ENCODE measurements around the gene HNRNPDL. TPM values are rescaled to one million over a fixed set of nuclear protein-coding genes. Genes with fewer than 3 reads are reported as not detected.

HNRNPDL gene
- polyA plus RNA-seq, 3 donors: 89.8 to 294 (median 112) TPM

- Mint-ChIP-seq H3K27ac (peak overlapping the region; percentile 96 to 99 (median 98)), H3K4me1 (peaks cover 44% of the 10 kb centered on the region), H3K9me3 (peaks cover 0 to 2% (median 0%) of the 10 kb centered on the region in 7 donors), H3K36me3 (peaks cover 37 to 47% of the 10 kb centered on the region in 2 donors), H3K4me3 (peak overlapping the region; percentile 99), H3K27me3 (ENCODE audit: low read depth in 3 of 3) (no peaks in the 10 kb centered on the region)
- H3K9me3 ChIP-seq (replicated peaks in 1 of 2; ENCODE audit: control insufficient read depth in 1 of 2, insufficient read depth in 1 of 2, low read length in 2 of 2): no peaks in the 10 kb centered on the region
- peak overlapping the region; percentile 90 to 99 for H3K27ac ChIP-seq (ENCODE audit: low read depth in 1 of 2, low read length in 2 of 2)
- H2AFZ ChIP-seq (ENCODE audit: insufficient read depth, low read depth, low read length, poor library complexity, severe bottlenecking): peak overlapping the region; percentile 97
- H3K27me3 ChIP-seq (ENCODE audit: control insufficient read depth in 2 of 2, insufficient read depth in 2 of 2, low read length in 2 of 2): no peaks in the 10 kb centered on the region
- peaks cover 83% of the 10 kb centered on the region for H3K79me2 ChIP-seq (ENCODE audit: insufficient read depth, low read length)
- H4K20me1 ChIP-seq (ENCODE audit: insufficient read depth, low read length): peaks cover 52% of the 10 kb centered on the region
- H3K36me3 ChIP-seq (replicated peaks in 1 of 2; ENCODE audit: control insufficient read depth in 1 of 2, insufficient read depth in 2 of 2, low read length in 2 of 2): peaks cover 29 to 39% of the 10 kb centered on the region in 2 donors
- peak overlapping the region; percentile 57 to 98 (median 80) for H3K4me3 ChIP-seq (replicated peaks in 1 of 3; ENCODE audit: low read depth in 2 of 3, low read length in 3 of 3)
- peak overlapping the region; percentile 95 for H3K9ac ChIP-seq (ENCODE audit: insufficient read depth, low read length, poor library complexity, severe bottlenecking)
- peak; percentile 90 to 94 (median 92) for DNase-seq
- H3K4me2 ChIP-seq (replicated peaks; ENCODE audit: extremely low read depth, low read length, poor library complexity, severe bottlenecking): peak overlapping the region; percentile 99
- intact Hi-C loops (cut with micrococcal nuclease): loop anchor here (2.0 to 5.0 kb wide), 2 partner anchors 54 to 142 kb away; no protein-coding TSS in a partner anchor
- H3K4me1 ChIP-seq (ENCODE audit: control insufficient read depth in 1 of 2, insufficient read depth in 2 of 2, low read length in 2 of 2): peaks cover 19 to 39% of the 10 kb centered on the region in 2 donors
- TF ChIP-seq, protein P1, sequence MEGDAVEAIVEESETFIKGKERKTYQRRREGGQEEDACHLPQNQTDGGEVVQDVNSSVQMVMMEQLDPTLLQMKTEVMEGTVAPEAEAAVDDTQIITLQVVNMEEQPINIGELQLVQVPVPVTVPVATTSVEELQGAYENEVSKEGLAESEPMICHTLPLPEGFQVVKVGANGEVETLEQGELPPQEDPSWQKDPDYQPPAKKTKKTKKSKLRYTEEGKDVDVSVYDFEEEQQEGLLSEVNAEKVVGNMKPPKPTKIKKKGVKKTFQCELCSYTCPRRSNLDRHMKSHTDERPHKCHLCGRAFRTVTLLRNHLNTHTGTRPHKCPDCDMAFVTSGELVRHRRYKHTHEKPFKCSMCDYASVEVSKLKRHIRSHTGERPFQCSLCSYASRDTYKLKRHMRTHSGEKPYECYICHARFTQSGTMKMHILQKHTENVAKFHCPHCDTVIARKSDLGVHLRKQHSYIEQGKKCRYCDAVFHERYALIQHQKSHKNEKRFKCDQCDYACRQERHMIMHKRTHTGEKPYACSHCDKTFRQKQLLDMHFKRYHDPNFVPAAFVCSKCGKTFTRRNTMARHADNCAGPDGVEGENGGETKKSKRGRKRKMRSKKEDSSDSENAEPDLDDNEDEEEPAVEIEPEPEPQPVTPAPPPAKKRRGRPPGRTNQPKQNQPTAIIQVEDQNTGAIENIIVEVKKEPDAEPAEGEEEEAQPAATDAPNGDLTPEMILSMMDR (IDR thresholded peaks at IDR 0.05): peak; percentile 98
- WGBS (ENCODE audit: insufficient coverage): under 1% methylated on average over 67 of the region's 83 CpGs
Measured at GRCh38 chr4:82428969-82429727, 1.1 kb downstream of the HNRNPDL start.

- Histone ChIP-seq H3K36me3 (replicated peaks in 1 of 2; ENCODE audit: control insufficient read depth in 1 of 2, insufficient read depth in 2 of 2, low read length in 2 of 2) (peaks cover 35 to 45% of the 10 kb centered on the region in 2 donors), H3K9me3 (replicated peaks in 1 of 2; ENCODE audit: control insufficient read depth in 1 of 2, insufficient read depth in 1 of 2, low read length in 2 of 2) (no peaks in the 10 kb centered on the region), H4K20me1 (ENCODE audit: insufficient read depth, low read length) (peaks cover 58% of the 10 kb centered on the region), H3K4me1 (ENCODE audit: control insufficient read depth in 1 of 2, insufficient read depth in 2 of 2, low read length in 2 of 2) (peaks cover 19 to 39% of the 10 kb centered on the region in 2 donors), H2AFZ (ENCODE audit: insufficient read depth, low read depth, low read length, poor library complexity, severe bottlenecking) (peak overlapping the region; percentile 97), H3K4me3 (replicated peaks in 1 of 3; ENCODE audit: low read depth in 2 of 3, low read length in 3 of 3) (peak overlapping the region; percentile 57 to 98 (median 80)), H3K4me2 (replicated peaks; ENCODE audit: extremely low read depth, low read length, poor library complexity, severe bottlenecking) (peak overlapping the region; percentile 99), H3K79me2 (ENCODE audit: insufficient read depth, low read length) (peaks cover 77% of the 10 kb centered on the region), H3K27me3 (ENCODE audit: control insufficient read depth in 2 of 2, insufficient read depth in 2 of 2, low read length in 2 of 2) (no peaks in the 10 kb centered on the region), H3K9ac (ENCODE audit: insufficient read depth, low read length, poor library complexity, severe bottlenecking) (peak overlapping the region; percentile 95), H3K27ac (ENCODE audit: low read depth in 1 of 2, low read length in 2 of 2) (peak overlapping the region; percentile 90 to 99)
- peaks cover 41% of the 10 kb centered on the region for H3K4me1 Mint-ChIP-seq
- H3K27me3 Mint-ChIP-seq (ENCODE audit: low read depth in 3 of 3): no peaks in the 10 kb centered on the region
- DNase-seq: no peak
- intact Hi-C loops (cut with micrococcal nuclease): loop anchor here (2.0 to 5.0 kb wide), 2 partner anchors 54 to 141 kb away; no protein-coding TSS in a partner anchor
- H3K9me3 Mint-ChIP-seq: peaks cover 0 to 2% (median 0%) of the 10 kb centered on the region in 7 donors
- 0% methylated on average over 14 of the region's 14 CpGs for WGBS (ENCODE audit: insufficient coverage)
- H3K27ac Mint-ChIP-seq: peak overlapping the region; percentile 69 to 99 (median 98)
- peak overlapping the region; percentile 99 for H3K4me3 Mint-ChIP-seq
- TF ChIP-seq, protein P1 (IDR thresholded peaks at IDR 0.05): no peak
- peaks cover 41 to 51% of the 10 kb centered on the region in 2 donors for H3K36me3 Mint-ChIP-seq
Measured at GRCh38 chr4:82428526-82428968, 1.7 kb downstream of the HNRNPDL start.
